ENCODE results near the gene TFG. TPM values are rescaled to one million over a fixed set of nuclear protein-coding genes. Genes with fewer than 3 reads are reported as not detected.

Gene TFG
- total and polyA plus RNA-seq, 9 of the 15 experiments (the other 6 are each of a cell fraction or from before 2014, with no cell fraction given): 31.8 to 143 (median 57.8) TPM

DNA sequence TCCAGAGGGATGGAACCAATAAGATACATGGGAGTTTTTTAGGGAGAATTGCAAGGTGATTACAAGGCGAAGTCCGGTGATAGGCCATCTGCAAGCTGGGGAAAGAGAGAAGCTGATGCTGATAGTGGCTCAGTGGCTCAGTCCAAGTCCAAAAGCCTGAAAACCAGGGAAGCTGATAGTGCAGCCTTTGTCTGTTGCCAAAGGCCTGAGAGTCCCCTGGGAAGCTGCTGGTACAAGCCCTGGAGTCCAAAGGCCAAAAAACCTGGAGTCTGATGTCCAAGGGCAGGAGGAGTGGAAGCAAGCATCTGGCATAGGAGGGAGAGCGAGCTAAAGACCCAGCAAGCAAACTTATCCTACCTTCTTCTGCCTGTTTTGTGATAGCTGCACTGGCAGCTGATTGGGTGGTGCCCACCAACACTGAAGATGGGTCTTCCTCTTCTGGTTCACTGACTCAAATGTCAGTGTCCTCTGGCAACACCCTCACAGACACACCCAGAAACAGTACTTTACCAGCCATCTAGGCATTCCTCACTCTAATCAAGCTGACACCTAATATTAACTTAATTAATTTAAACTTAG, 16.7 kb downstream of the TFG start:
- Histone ChIP-seq H3K9ac (ENCODE audit: insufficient read depth in 1 of 2, low read depth in 2 of 2, low read length in 2 of 2) (no peak overlapping the region), H3K4me1 (replicated peaks in 1 of 2; ENCODE audit: control insufficient read depth in 2 of 2, insufficient read depth in 2 of 2, low read length in 2 of 2) (no peaks in the 10 kb centered on the region), H3K4me3 (no peak overlapping the region), H3K9me1 (ENCODE audit: control insufficient read depth, insufficient read depth, low read length) (no peaks in the 10 kb centered on the region), H4K20me1 (replicated peaks; ENCODE audit: control insufficient read depth, insufficient read depth, low read length) (no peaks in the 10 kb centered on the region), H2AFZ (ENCODE audit: low read depth, low read length) (no peak overlapping the region), H3K36me3 (ENCODE audit: control insufficient read depth, insufficient read depth, low read length) (peaks cover 81% of the 10 kb centered on the region), H3K27ac (ENCODE audit: extremely low read depth, low read depth, low read length) (no peak overlapping the region), H3K4me2 (ENCODE audit: insufficient read depth, low read length) (no peak overlapping the region), H3K79me2 (ENCODE audit: control insufficient read depth, insufficient read depth, low read length) (peaks cover 47% of the 10 kb centered on the region), H3K27me3 (ENCODE audit: control insufficient read depth in 2 of 2, insufficient read depth in 2 of 2, low read length in 2 of 2) (no peaks in the 10 kb centered on the region), H3K9me3 (replicated peaks; ENCODE audit: control insufficient read depth, insufficient read depth, low read depth, low read length) (no peaks in the 10 kb centered on the region)
- in situ Hi-C loops (cut with MboI) (no loop called here), intact Hi-C loops (cut with micrococcal nuclease) (no loop called here)
- BruUV-seq (replicated peaks): no TSS peak
- no peak for FAIRE-seq
- ATAC-seq: no peak
- no peak for DNase-seq (ENCODE audit: extremely low read depth in 1 of 4, low spot score in 3 of 4)
- ChIA-PET POLR2A (interaction anchor here (0.6 to 6.2 kb wide), 7 partner anchors 8 to 61 kb away, joined by 3 to 29 read pairs (median 6); no protein-coding TSS in a partner anchor), CTCF (ENCODE audit: low intra/inter-chr PET ratio) (no interaction called here)
- 100% methylated on average over 1 of the region's 3 CpGs for WGBS (ENCODE audit: insufficient coverage, low coverage, missing lambda C conversion rate)
- no peak for TF ChIP-seq CEBPG (CRISPR knock-in tag; IDR thresholded peaks at IDR 0.05)
- TF ChIP-seq CEBPG (tag; conservative IDR thresholded peaks at IDR 0.05 in 1 of 2, IDR thresholded peaks at IDR 0.05 in 1 of 2): no peak
- no peak for TF ChIP-seq HMGN3 (IDR thresholded peaks at IDR 0.05; ENCODE audit: borderline replicate concordance, extremely low read depth, insufficient read length, low read depth, low read length)
- TF ChIP-seq PHF8 (IDR thresholded peaks at IDR 0.05; ENCODE audit: borderline replicate concordance, low read length): no peak
- TF ChIP-seq PYGO2 (tag; IDR thresholded peaks at IDR 0.05): no peak
- TF ChIP-seq NFRKB (IDR thresholded peaks at IDR 0.05; ENCODE audit: low read depth): no peak
- no peak for TF ChIP-seq MED1 (CRISPR knock-in tag; IDR thresholded peaks at IDR 0.05; ENCODE audit: borderline replicate concordance)
- TF ChIP-seq JUND (IDR thresholded peaks at IDR 0.05; ENCODE audit: borderline replicate concordance, low read depth, low read length): no peak
- no peak for TF ChIP-seq JUND (tag; IDR thresholded peaks at IDR 0.05; ENCODE audit: borderline replicate concordance, low read depth, low read length)
- TF ChIP-seq, protein P1, sequence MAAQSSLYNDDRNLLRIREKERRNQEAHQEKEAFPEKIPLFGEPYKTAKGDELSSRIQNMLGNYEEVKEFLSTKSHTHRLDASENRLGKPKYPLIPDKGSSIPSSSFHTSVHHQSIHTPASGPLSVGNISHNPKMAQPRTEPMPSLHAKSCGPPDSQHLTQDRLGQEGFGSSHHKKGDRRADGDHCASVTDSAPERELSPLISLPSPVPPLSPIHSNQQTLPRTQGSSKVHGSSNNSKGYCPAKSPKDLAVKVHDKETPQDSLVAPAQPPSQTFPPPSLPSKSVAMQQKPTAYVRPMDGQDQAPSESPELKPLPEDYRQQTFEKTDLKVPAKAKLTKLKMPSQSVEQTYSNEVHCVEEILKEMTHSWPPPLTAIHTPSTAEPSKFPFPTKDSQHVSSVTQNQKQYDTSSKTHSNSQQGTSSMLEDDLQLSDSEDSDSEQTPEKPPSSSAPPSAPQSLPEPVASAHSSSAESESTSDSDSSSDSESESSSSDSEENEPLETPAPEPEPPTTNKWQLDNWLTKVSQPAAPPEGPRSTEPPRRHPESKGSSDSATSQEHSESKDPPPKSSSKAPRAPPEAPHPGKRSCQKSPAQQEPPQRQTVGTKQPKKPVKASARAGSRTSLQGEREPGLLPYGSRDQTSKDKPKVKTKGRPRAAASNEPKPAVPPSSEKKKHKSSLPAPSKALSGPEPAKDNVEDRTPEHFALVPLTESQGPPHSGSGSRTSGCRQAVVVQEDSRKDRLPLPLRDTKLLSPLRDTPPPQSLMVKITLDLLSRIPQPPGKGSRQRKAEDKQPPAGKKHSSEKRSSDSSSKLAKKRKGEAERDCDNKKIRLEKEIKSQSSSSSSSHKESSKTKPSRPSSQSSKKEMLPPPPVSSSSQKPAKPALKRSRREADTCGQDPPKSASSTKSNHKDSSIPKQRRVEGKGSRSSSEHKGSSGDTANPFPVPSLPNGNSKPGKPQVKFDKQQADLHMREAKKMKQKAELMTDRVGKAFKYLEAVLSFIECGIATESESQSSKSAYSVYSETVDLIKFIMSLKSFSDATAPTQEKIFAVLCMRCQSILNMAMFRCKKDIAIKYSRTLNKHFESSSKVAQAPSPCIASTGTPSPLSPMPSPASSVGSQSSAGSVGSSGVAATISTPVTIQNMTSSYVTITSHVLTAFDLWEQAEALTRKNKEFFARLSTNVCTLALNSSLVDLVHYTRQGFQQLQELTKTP (IDR thresholded peaks at IDR 0.05; ENCODE audit: low read depth in 1 of 2, partially characterized antibody in 2 of 2): no peak
- TF ChIP-seq TAF9B (IDR thresholded peaks at IDR 0.05; ENCODE audit: partially characterized antibody): no peak
- no peak for TF ChIP-seq BMI1 (IDR thresholded peaks at IDR 0.05; ENCODE audit: low read length)
- no peak for TF ChIP-seq HMGXB4 (CRISPR knock-in tag; IDR thresholded peaks at IDR 0.05)
- TF ChIP-seq TOE1 (IDR thresholded peaks at IDR 0.05; ENCODE audit: borderline replicate concordance): no peak
- TF ChIP-seq TOE1 (CRISPR knock-in tag; IDR thresholded peaks at IDR 0.05; ENCODE audit: borderline replicate concordance, low read depth): no peak
- TF ChIP-seq MTA3 (IDR thresholded peaks at IDR 0.05; ENCODE audit: borderline replicate concordance): no peak
